ENCODE measurements around the gene GREB1L. TPM values are rescaled to one million over a fixed set of nuclear protein-coding genes. Genes with fewer than 3 reads are reported as not detected.

The GREB1L gene
- total RNA-seq, 1 experiment from 2014 or later, result 75.4 TPM

DNA sequence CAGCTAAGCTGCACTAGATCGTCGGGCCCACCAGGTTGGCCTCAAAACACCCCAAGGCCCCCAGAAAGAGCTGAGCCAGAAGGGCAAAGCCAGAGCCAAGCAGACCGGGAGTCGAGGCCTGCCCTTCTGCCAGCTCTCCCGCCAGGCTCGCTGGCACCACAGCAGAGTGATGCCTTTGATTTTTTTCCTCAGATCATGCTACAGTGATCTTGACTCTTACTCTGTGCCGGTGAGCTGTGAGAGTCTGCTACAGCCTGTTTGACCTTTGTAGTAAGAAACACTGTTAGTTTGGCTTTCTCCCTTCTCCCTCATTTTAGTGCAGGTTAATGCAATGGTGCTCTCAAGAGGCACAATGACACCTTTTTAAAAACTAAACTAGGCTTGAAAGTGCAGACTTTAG, 260.6 kb downstream of the GREB1L start:
- intact Hi-C loops (cut with micrococcal nuclease; ENCODE audit: unreplicated experiment), result no loop called here
- no peaks in the 10 kb centered on the region for H3K27me3 ChIP-seq (replicated peaks; ENCODE audit: control insufficient read depth, insufficient read depth, low read length)
- Mint-ChIP-seq H3K4me1 (ENCODE audit: low read depth, unreplicated experiment) (no peaks in the 10 kb centered on the region), H3K27me3 (ENCODE audit: insufficient read depth, unreplicated experiment) (no peaks in the 10 kb centered on the region), H3K9me3 (ENCODE audit: unreplicated experiment) (no peaks in the 10 kb centered on the region), H3K4me3 (ENCODE audit: unreplicated experiment) (no peak overlapping the region), H3K27ac (ENCODE audit: unreplicated experiment) (no peak overlapping the region), H3K36me3 (ENCODE audit: insufficient read depth, unreplicated experiment) (peaks cover 39% of the 10 kb centered on the region)
- CTCF ChIA-PET, result no interaction called here
- DNase-seq, result no peak
- H3K9me3 ChIP-seq, result no peaks in the 10 kb centered on the region
- H3K36me3 ChIP-seq (ENCODE audit: control insufficient read depth, insufficient read depth, low read length), result no peaks in the 10 kb centered on the region
- H3K4me3 ChIP-seq (ENCODE audit: low read depth, low read length), result no peak overlapping the region
- TF ChIP-seq, protein P1, sequence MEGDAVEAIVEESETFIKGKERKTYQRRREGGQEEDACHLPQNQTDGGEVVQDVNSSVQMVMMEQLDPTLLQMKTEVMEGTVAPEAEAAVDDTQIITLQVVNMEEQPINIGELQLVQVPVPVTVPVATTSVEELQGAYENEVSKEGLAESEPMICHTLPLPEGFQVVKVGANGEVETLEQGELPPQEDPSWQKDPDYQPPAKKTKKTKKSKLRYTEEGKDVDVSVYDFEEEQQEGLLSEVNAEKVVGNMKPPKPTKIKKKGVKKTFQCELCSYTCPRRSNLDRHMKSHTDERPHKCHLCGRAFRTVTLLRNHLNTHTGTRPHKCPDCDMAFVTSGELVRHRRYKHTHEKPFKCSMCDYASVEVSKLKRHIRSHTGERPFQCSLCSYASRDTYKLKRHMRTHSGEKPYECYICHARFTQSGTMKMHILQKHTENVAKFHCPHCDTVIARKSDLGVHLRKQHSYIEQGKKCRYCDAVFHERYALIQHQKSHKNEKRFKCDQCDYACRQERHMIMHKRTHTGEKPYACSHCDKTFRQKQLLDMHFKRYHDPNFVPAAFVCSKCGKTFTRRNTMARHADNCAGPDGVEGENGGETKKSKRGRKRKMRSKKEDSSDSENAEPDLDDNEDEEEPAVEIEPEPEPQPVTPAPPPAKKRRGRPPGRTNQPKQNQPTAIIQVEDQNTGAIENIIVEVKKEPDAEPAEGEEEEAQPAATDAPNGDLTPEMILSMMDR (IDR thresholded peaks at IDR 0.05; ENCODE audit: insufficient read depth in 1 of 2, low read depth in 1 of 2, low read length in 1 of 2, severe bottlenecking in 1 of 2, unreplicated experiment in 1 of 2), result no peak
- no peaks in the 10 kb centered on the region for H3K4me1 ChIP-seq
- BruUV-seq (replicated peaks), result no TSS peak
- POLR2A ChIA-PET, result no interaction called here

DNA sequence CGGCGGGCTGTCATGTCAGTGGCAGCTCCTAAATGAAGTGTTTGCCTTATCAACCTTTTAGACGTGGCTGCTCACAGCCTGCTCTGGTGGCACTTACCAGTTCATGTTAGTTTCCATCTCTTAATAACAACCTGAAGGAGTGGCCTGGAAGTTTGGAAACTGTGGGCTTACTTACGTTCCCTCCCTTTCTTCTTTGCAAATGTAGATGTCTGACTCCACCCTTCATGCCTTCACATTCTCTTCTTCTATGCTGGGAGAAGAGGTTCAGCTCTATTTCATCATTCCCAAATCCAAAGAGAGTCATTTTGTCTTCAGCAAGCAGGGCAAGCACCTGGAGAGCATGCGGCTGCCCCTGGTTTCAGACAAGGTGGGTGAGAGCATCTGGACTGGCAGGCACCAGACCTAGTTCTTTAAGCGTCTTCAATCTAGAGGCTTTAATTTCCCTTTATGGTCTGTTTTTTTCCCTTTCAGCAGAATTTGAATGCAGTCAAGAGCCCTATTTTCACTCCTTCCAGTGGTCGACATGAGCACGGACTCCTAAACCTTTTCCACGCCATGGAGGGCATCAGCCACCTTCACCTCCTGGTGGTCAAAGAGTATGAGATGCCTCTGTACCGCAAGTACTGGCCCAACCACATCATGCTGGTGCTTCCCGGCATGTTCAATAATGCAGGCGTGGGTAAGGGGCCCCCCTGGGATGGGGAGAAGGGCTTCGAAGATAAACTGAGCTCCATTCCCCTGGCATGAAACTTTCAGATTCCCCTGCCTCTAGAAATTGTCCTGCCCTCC, 266.1 kb downstream of the GREB1L start:
- H3K9me3 ChIP-seq, result no peaks in the 10 kb centered on the region
- ChIA-PET POLR2A (no interaction called here), CTCF (no interaction called here)

DNA sequence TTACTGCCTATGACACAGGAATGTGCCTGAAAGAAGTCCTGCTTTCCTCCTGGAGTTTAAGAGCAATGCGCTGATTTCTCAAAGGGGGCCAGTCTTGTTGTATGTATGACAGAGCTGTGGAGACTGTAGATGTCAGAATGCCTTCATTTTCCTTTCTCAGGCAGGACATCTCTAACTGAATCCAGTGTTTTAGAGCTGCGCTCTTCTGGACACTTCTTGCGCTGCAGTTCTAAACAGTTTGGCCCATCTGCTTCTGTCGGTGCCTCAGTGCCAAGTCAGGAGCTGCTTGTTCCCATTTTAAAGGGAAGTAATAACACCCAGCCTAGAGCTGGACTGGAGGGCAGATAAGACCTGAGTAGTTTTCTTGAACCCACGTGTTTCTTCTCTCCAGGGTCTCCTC, 267.0 kb downstream of the GREB1L start:
- H3K9me3 Mint-ChIP-seq (ENCODE audit: unreplicated experiment), result no peaks in the 10 kb centered on the region
- H3K36me3 ChIP-seq (ENCODE audit: control insufficient read depth, insufficient read depth, low read length), result no peaks in the 10 kb centered on the region
- H3K4me1 Mint-ChIP-seq (ENCODE audit: low read depth, unreplicated experiment), result no peaks in the 10 kb centered on the region
- no peaks in the 10 kb centered on the region for H3K9me3 ChIP-seq
- no peak overlapping the region for H3K4me3 Mint-ChIP-seq (ENCODE audit: unreplicated experiment)
- CTCF ChIA-PET, result no interaction called here
- H3K4me3 ChIP-seq (ENCODE audit: low read depth, low read length), result no peak overlapping the region
- no peaks in the 10 kb centered on the region for H3K4me1 ChIP-seq
- H3K27me3 Mint-ChIP-seq (ENCODE audit: insufficient read depth, unreplicated experiment), result no peaks in the 10 kb centered on the region
- peaks cover 59% of the 10 kb centered on the region for H3K36me3 Mint-ChIP-seq (ENCODE audit: insufficient read depth, unreplicated experiment)
- H3K27ac Mint-ChIP-seq (ENCODE audit: unreplicated experiment), result no peak overlapping the region
- POLR2A ChIA-PET, result no interaction called here
- no peak for DNase-seq
- no TSS peak for BruUV-seq (replicated peaks)
- TF ChIP-seq, protein P1 (IDR thresholded peaks at IDR 0.05; ENCODE audit: insufficient read depth in 1 of 2, low read depth in 1 of 2, low read length in 1 of 2, severe bottlenecking in 1 of 2, unreplicated experiment in 1 of 2), result no peak
- H3K27me3 ChIP-seq (replicated peaks; ENCODE audit: control insufficient read depth, insufficient read depth, low read length), result no peaks in the 10 kb centered on the region
- intact Hi-C loops (cut with micrococcal nuclease; ENCODE audit: unreplicated experiment), result loop anchor here (2.0 kb wide), 1 partner anchor 314 kb away; no protein-coding TSS in a partner anchor

More for the DNA sequence above, 266.1 kb downstream of the GREB1L start:
- no peak overlapping the region for H3K27ac Mint-ChIP-seq (ENCODE audit: unreplicated experiment)
- peaks cover 50% of the 10 kb centered on the region for H3K36me3 Mint-ChIP-seq (ENCODE audit: insufficient read depth, unreplicated experiment)
- no peaks in the 10 kb centered on the region for H3K36me3 ChIP-seq (ENCODE audit: control insufficient read depth, insufficient read depth, low read length)
- H3K4me3 Mint-ChIP-seq (ENCODE audit: unreplicated experiment), result no peak overlapping the region
- H3K4me3 ChIP-seq (ENCODE audit: low read depth, low read length), result no peak overlapping the region
- TF ChIP-seq, protein P1 (IDR thresholded peaks at IDR 0.05; ENCODE audit: insufficient read depth in 1 of 2, low read depth in 1 of 2, low read length in 1 of 2, severe bottlenecking in 1 of 2, unreplicated experiment in 1 of 2), result no peak
- no peak for DNase-seq
- intact Hi-C loops (cut with micrococcal nuclease; ENCODE audit: unreplicated experiment), result loop anchor here (2.0 kb wide), 1 partner anchor 313 kb away; no protein-coding TSS in a partner anchor
- no peaks in the 10 kb centered on the region for H3K4me1 Mint-ChIP-seq (ENCODE audit: low read depth, unreplicated experiment)
- BruUV-seq (replicated peaks), result no TSS peak
- H3K27me3 Mint-ChIP-seq (ENCODE audit: insufficient read depth, unreplicated experiment), result no peaks in the 10 kb centered on the region
- H3K27me3 ChIP-seq (replicated peaks; ENCODE audit: control insufficient read depth, insufficient read depth, low read length), result no peaks in the 10 kb centered on the region
- no peaks in the 10 kb centered on the region for H3K4me1 ChIP-seq
- H3K9me3 Mint-ChIP-seq (ENCODE audit: unreplicated experiment), result no peaks in the 10 kb centered on the region

Measured in Caco-2 (cell line).